GM20000 (cell line): ENCODE measurements around the gene CD101.

ENCODE experiments used
- DNase-seq: peaks from one replicate; pipeline ENCODE4 v3.0.0; 2012; ENCODE audit warnings: low spot score
- TF ChIP-seq, protein P1 (sequence below): IDR thresholded peaks from 2 replicates; pipeline ENCODE4 v1.5.1; 2012; ENCODE audit warnings: mild to moderate bottlenecking, control low read depth; ENCODE audit errors: extremely low read depth, missing control alignments

The CD101 gene

DNA sequence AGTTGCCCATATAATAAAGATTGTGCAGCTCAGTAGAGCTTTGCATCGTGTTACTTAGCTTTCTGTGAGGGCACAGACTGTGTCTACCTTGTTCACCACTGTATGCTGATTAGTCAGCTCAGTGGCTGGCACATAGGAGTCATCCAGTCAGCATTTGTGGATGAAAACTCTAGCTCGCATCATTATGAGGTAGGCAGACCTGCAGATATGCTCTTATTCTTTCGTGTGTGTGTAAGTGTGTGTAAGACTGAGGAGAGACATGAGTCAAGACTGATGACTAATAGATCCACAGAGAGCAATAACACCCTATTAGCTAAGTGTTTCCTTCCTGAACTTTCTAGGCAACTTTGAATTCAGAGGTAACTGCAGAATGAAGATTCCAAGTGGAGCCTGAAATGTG, 75.7 kb downstream of the CD101 start:
- no peak for DNase-seq

GRCh38 chr1:117079737-117080136, 78.2 kb downstream of the CD101 start:
- TF ChIP-seq, protein P1, sequence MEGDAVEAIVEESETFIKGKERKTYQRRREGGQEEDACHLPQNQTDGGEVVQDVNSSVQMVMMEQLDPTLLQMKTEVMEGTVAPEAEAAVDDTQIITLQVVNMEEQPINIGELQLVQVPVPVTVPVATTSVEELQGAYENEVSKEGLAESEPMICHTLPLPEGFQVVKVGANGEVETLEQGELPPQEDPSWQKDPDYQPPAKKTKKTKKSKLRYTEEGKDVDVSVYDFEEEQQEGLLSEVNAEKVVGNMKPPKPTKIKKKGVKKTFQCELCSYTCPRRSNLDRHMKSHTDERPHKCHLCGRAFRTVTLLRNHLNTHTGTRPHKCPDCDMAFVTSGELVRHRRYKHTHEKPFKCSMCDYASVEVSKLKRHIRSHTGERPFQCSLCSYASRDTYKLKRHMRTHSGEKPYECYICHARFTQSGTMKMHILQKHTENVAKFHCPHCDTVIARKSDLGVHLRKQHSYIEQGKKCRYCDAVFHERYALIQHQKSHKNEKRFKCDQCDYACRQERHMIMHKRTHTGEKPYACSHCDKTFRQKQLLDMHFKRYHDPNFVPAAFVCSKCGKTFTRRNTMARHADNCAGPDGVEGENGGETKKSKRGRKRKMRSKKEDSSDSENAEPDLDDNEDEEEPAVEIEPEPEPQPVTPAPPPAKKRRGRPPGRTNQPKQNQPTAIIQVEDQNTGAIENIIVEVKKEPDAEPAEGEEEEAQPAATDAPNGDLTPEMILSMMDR: no peak
- no peak for DNase-seq

More for the DNA sequence above, 75.7 kb downstream of the CD101 start:
- TF ChIP-seq, protein P1: no peak

- TF ChIP-seq, protein P1: no peak
- no peak for DNase-seq
Measured at GRCh38 chr1:117084231-117084630, 82.7 kb downstream of the CD101 start.
